Suprapubic skin (tissue), 3 donors: ENCODE results near the gene CPHXL2.

Experiments
- CTCF ChIP-seq, 2 donors: fragments of 200-600 bp in 1 of 2; fragments of 450-650 bp in 1 of 2; sonication (generic) in 1 of 2; IDR thresholded peaks; one replicate each; pipeline ENCODE4 v1.5.1; 2016 to 2019; ENCODE audit warnings: antibody characterized with exemption in 2 of 2, mild to moderate bottlenecking in 1 of 2, moderate library complexity in 1 of 2
- POLR2AphosphoS5 ChIP-seq, 3 donors: sonication (generic); formaldehyde crosslinking; IDR thresholded peaks; one replicate each; pipeline ENCODE4 v1.6.1; 2017; ENCODE audit warnings: antibody characterized with exemption in 3 of 3

- no peak for TF ChIP-seq CTCF (IDR thresholded peaks at IDR 0.05)
- TF ChIP-seq POLR2AphosphoS5 (IDR thresholded peaks at IDR 0.05), result no peak
Observed at GRCh38 chr16:75653922-75654321, 22.9 kb downstream of the CPHXL2 start.
